Suppressor macrophage (primary cell): Measurements from ENCODE around the gene RAB34.

Experiments used
- DNase-seq, 4 experiments: peaks; one replicate each; pipeline ENCODE4 v3.0.0-alpha.2; 2020 to 2022
- total RNA-seq, 17 experiments: gene quantifications; one replicate each; lab custom pipeline; 2026; ENCODE audit warnings: mixed read lengths in 6 of 17, inconsistent platforms in 3 of 17; lab: John Stamatoyannopoulos, UW

RAB34 gene
- total RNA-seq: 10.2 to 38.6 (median 16.8) reads per million in 17 experiments

DNA sequence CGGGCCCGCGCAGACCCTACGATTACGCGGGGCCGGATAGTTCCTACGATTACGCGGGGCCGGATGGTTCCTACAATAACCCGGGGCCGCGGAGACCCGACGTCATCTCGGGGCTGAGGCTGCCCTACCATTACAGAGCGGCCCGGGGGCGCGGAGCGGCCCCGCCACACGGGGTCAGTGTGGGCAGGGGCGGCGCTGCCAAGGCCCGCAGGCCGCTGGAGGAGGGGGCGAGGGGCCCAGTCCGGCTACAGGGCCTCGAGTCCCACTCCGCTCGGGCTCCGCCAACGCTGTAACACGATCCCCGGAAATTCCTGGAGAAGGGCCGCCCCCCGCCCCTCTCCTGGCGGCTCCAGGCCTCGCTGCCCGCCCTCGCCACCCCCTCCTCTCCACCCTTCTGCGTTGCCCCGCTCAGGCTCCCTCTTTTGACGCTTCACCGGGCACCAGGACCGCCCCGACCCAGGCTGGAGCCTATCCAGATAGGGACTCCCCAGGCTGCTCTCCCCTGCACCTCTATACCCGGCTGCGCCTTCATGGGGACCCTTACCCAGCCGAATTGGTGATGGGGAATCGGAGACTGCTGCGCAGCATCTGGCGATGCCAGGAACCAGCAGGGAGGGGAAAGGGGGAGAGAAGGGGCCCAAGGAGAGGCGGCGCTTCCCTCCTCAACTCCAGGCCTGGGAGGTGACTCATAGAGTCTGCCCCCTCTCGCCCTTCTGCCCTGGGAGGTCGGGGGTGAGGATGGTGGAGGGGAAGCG is at the start of gene RAB34:
TSS of gene RAB34 (minus strand) at position 291 of the 755 bp plus-strand sequence. CDS start 602 bp downstream, outside the sequence.
- DNase-seq: peak; percentile 37 to 67 (median 53)

DNA sequence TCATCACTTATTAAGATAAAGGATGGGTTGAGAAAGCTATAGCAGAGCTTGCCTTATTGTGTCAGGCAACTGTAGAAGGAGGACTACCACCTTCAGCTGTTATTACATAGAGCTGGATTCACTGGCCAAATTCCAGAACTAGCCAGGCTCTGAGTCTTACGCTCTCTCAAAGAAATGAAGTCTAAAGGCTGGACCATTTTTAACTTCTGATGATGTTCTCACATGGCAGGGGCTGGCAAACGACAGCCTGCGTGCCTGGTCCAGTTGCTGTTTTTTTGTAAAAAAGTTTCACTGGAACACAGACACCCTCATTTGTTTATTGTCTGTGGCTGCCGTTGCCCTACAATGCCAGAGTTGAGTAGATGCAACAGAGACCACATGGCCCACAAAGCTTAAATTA is 47.4 kb upstream of the RAB34 start:
- DNase-seq: no peak

DNA sequence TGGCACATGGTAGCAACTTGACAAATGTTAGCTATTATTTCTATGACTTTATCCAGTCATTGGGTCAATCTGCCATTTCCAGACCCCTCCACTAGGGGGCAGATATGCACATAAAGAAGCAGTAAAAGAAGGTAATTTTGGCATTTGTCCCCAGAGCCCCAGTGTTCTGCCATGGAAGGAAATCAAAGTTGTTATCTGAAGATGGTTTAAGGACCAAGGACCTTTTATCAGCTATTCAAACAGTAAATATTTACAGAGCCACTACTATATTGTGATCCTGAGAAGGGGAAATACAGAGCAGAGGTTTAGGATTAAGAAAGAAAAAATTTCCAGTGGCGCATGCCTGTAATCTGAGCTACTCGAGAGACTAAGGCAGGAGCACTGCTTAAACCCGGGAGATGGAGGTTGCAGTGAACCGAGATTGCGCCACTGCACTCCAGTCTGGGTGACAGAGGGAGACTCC is 46.2 kb upstream of the RAB34 start:
- DNase-seq: peak; percentile 77 to 87 (median 86)

GRCh38 chr17:28763137-28763799 is 45.6 kb upstream of the RAB34 start:
- DNase-seq: no peak

DNA sequence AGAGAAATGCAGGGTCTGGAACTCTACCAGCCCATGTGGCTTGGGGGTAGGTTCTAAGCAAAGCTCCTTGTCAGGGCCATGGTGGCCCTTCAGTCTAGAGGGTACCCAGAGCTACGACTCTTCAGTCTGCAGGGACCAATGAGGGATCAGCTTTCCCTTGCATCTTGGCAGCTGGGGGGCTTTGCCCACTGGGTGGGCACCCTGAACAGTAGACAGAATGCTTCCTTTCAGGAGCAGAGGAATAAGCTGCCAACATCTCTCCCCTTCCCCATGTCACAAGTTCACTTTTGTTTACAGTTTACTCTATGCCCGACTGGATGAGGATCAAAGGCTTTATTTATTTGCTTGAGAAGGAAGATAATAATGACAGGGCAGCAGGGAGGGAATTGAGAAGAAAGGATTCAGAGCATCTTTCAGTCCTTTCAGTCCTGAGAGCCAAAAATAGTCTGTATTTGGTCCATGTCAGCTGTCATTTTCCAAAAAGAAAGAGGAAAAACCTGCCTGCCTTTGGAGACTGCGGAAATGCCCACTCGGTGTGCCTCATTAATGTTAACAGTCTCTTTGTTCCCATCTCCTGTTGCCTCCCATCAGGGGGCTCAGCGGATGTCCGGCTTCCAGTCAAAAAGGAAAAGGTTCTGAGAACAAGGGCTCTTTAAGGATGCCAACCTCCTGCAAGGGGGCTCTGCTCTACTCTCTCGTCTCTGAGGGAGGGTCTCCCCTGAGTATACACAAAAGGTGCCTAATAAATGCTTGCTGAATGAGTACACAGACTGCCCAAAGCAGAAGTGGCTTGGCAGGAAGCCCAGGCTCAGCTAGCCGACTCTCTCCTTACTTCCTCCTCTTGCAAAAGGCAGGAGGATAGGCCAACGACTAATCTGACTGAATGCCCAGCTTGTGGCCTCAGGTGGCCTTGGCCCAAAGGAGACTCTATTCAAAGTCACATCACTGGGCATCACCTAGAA is 43.2 kb upstream of the RAB34 start:
- DNase-seq: peak; percentile 80 to 87 (median 86)

GRCh38 chr17:28759256-28759865 is 41.7 kb upstream of the RAB34 start:
- DNase-seq: no peak

GRCh38 chr17:28758411-28759121 is 40.9 kb upstream of the RAB34 start:
- DNase-seq: no peak

DNA sequence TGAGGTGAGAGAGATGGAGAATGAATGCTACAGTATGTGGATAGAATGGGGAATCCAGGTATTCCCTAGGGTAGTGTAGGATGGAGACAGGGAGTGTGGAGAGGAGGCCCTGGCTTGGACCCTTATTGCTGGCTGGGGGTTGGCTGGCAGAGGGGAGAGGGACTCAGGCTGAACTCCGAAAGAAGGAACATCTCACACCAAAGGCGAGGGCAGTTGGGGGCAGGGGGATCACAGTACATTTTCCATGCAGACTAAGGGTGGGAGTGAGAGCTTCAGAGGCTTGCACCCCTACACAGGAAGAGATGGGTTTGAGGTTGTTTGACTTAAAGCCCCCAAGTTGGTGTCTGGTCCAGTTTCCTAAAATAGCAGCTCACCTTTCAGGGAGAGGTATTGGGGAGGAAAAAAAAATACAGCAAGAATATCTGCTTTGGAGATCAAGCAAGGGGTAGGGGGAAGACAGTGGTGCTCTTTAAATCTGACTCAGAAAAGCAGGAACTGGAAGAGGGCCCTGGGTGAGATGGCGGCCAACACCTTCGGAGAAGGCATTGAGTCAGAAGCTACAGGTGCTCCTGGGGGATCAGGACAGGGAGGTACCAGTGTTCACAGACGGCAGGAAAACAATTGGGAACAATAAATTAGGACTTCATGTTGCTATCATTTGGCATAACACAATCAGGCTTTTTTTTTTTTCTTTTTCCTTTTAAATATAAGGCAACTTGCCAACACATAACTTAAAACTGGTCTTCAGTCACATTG is 38.6 kb upstream of the RAB34 start:
- no peak for DNase-seq

DNA sequence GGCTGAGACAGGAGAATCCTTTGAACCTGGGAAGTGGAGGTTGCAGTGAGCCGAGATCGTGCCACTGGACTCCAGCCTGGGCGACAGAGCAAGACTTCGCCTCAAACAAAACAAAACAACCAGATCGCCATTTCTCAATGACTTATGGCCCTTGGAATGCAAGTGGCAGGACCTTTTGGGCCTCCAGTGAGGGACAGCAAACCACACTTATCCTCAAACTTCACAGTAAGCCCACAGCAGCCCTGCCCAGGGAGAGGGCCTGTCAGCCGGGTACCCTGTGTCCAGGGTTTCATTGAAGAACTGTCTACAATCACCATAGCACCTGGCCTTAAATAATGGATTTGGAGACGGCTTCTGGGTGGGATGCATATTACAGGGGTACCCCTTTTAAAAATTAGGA is 37.8 kb upstream of the RAB34 start:
- no peak for DNase-seq

GRCh38 chr17:28751600-28752366 is 34.1 kb upstream of the RAB34 start:
- DNase-seq: no peak

DNA sequence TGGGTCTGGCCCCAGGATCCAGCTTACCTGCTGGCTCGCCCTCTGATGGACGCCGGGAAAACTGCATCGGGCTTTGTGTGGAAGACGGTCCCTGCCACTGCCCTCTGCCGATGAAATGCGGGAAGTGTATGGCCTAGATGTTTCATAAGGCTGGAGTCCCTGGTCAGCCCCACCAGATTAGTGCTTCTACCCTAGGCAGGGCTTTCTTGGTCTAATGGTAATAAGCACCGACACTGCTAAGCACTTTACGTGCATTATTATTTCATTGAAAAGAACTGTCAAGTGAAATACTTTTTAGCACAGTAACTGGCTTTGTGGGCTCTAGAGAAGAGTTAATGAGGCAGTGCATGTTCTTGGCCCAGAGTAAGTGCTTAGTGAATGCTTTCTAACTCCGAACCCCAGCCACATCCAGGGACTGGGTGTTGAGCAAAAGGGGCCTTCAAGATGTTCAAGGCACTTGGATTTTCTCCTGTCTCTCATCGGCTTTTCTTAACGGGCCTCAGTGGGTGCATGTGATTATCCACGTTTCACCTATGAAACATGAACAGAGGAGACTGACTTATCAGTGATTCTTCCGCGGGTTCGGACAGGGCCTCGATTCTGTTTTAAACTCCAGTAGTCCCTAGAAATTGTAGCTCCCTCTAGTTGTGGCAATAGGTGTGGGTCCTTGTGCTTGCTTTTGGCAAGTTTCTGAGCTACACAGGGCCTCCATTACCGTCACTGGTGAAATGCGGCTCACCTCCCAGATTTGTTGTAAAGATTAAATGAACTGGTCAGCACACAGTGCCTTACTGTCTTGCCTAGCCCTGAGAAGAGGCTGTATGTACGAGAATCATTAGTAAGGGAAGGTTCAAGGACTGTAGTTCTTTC is 32.7 kb upstream of the RAB34 start:
- peak; percentile 93 to 96 (median 94) for DNase-seq

GRCh38 chr17:28749516-28750177 is 32.0 kb upstream of the RAB34 start:
- DNase-seq: no peak

DNA sequence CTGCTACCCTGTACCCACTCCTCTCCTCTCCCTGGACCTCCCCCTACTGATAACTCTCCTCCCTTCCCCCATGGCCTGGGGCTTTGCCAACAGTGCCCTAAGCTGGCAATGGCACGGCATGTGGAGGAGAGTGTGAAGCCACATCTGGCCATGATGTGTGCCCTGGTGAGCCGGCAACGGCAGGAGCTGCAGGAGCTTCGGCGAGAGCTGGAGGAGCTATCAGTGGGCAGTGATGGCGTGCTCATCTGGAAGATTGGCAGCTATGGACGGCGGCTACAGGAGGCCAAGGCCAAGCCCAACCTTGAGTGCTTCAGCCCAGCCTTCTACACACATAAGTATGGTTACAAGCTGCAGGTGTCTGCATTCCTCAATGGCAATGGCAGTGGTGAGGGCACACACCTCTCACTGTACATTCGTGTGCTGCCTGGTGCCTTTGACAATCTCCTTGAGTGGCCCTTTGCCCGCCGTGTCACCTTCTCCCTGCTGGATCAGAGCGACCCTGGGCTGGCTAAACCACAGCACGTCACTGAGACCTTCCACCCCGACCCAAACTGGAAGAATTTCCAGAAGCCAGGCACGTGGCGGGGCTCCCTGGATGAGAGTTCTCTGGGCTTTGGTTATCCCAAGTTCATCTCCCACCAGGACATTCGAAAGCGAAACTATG is 31.3 kb upstream of the RAB34 start:
- no peak for DNase-seq

DNA sequence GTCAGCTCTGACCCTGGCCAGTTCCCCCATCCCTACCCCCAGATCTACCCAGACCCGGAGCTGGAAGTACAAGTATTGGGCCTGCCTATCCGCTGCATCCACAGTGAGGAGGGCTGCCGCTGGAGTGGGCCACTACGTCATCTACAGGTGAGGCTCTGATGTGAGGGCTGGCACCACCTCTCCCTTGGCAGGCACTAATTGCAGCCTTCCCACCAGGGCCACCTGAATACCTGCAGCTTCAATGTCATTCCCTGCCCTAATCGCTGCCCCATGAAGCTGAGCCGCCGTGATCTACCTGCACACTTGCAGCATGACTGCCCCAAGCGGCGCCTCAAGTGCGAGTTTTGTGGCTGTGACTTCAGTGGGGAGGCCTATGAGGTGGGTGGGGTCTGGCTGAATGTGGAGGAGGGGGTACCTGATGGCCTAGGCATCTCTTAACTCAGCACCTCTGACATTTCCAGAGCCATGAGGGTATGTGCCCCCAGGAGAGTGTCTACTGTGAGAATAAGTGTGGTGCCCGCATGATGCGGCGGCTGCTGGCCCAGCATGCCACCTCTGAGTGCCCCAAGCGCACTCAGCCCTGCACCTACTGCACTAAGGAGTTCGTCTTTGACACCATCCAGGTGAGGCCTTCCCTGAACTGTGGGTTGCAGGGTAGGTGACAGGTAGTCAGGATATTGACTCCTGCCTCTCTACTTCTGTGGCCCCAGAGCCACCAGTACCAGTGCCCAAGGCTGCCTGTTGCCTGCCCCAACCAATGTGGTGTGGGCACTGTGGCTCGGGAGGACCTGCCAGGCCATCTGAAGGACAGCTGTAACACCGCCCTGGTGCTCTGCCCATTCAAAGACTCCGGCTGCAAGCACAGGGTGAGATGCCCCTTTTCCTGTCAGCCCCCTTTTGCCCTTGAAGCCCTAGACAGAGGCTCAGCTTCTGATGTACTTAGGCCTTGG is 30.4 kb upstream of the RAB34 start:
- no peak for DNase-seq

DNA sequence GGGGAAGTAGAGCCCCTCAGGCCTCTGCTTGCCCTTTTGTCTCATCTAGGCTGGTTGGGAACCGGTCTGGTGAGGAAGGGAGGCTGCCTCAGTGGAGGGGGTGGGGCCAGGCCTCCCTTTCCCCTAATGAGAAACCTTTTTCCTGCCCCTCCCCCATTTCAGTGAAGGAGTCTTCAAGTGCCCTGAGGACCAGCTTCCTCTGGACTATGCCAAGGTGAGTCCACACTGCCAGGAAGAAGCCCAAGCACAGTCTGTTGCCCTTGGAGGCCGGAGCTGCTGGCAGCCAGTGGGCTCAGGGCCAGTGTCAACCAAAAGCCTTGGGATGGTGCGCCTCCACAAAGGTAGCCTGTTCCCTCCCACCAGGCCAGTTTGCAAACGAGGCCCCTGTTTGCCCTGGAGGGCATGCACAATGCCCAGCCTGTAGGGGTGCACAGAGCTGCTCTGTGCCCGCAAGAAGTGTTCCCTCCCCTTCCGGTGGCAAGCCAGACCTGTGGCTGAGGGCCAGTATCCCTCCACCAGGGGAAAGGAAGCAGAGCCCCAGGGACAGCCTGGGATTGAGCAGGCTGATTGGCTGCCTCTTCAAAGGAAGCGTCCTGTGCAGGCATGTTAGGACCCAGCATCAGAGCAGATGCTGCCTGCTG is 29.5 kb upstream of the RAB34 start:
- DNase-seq: no peak

DNA sequence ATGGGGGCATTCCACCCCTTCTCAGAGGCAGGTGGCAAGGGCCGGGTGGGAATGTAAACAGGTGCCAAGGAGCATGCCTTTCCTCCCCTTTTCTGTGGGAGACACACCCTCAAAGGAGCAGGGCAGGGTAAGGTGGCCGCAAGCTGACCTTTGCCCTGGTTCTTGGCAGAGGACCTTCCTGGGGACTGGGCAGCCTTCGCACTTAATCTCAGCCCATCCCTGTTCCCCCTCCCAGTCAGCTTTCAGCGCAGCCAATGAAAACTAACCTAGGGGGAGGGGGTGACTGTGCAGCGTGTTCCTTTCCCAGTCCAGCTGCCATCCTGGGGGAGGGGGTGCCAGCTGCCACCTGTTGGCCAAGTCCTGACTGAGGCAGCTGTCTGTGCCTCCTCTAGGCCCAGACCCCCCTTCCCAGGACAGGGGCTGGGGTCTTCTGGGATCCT is 29.0 kb upstream of the RAB34 start:
- DNase-seq: no peak
